SH-SY5Y (cell line): Measurements from ENCODE around the gene HKDC1.

ENCODE experiments used
- GATA2 ChIP-seq: IDR thresholded peaks from 2 replicates; pipeline ENCODE4 v1.6.1; 2011; ENCODE audit warnings: mild to moderate bottlenecking, low read depth, low read length
- GATA3 ChIP-seq: IDR thresholded peaks from 2 replicates; pipeline ENCODE4 v1.6.1; 2011; ENCODE audit warnings: low read depth, mild to moderate bottlenecking, low read length, moderate library complexity

DNA sequence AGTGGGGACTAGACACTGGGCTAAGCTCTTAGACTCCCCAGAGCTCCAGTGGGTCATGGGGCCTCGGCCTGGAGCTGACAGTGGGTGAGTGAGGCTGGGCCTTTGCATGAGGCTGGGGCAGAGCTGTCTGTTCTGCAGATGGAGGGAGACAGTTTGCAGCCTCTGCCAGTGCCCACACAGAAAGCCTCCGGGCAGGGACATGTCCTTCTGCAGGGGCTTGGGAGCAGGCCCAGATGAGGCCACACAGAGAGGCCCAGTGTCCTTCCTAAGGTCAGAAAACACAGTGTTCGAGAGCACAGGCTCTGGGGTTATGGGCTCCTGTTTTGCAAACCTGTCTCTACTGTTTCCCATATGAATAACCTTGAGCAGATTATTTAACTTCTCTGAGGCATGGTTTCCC lies 33.0 kb downstream of the HKDC1 start:
- TF ChIP-seq GATA3 = no peak
- TF ChIP-seq GATA2 = no peak
